T-helper 1 cell treated with Interleukin-12 subunit alpha and Interleukin-12 subunit beta and Interleukin-4 antibody, amounts not matched to agents 30 ng/mL and 1 ng/mL, for 36 hours (primary cell): ENCODE measurements around the gene AMOTL2. TPM values are rescaled to one million over a fixed set of nuclear protein-coding genes. Genes with fewer than 3 reads are reported as not detected.

Experiments used
- intact Hi-C: fragments of 100-400 bp; cut with micrococcal nuclease; formaldehyde crosslinking; loops from one replicate; pipeline ENCODE4 v1.15.1; 2024
- total RNA-seq: library from RNA; stranded (reverse); gene quantifications from 2 replicates; pipeline ENCODE4 v1.2.3, GENCODE V29; 2022

Gene AMOTL2
- not detected in 2 replicates for total RNA-seq

DNA sequence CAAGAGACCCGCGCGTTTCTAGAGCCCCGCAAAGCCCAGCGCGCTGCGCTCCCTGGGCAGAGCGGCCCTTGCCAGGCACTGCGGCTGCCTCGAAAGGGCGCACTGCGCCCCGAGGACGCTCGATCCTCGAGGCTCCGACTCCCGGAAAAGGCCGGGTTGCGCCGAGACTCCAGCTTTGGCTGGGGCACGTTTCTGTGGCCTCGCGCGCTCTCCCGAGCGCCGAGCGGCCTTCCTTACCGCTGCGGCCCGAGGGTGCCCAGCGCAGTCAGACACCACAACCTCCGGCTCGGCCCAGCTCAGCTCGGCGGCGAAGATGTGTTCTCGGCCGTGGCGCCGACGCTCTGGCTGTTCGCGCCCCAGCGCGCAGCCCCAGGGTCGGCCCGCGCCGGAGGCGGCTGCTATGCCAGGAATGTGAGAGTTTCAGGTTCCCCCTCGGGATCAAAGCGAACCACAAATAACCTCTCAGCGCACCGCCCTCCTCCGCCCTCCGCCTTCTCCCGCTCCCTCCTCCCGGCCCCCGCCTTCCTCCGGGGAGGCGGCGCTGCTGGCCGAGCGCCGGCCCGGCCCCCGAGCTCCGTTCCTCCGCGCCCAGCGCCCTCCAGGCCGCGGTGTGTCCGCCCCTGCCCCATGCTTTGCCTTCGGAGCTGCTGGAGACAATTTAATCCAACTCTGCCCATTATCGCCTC, at the start of gene AMOTL2:
TSS of gene AMOTL2 (minus strand) at position 343 of the 686 bp plus-strand sequence. CDS start 3,014 bp downstream, outside the sequence.
- intact Hi-C loops, result no loop called here

DNA sequence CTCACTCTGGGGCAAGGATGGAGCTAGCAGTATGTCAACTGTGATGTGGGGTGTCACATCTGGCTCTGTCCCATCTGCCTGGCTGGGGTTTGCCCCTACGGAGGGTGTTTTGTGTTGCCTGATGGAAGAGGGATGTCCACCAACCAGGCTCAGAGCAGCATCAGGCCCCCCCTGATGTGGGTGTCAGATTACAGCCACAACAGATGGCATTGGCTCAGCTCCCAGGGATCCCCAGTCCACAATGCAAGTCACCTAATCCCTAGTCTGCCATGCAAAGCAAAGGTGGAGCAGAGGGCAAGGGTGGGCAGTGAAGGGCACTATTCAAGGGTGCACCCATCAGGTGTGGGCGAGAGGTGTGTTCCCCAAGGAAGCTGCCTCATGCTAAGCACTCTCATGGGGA, 48.9 kb upstream of the AMOTL2 start:
- intact Hi-C loops, result no loop called here

DNA sequence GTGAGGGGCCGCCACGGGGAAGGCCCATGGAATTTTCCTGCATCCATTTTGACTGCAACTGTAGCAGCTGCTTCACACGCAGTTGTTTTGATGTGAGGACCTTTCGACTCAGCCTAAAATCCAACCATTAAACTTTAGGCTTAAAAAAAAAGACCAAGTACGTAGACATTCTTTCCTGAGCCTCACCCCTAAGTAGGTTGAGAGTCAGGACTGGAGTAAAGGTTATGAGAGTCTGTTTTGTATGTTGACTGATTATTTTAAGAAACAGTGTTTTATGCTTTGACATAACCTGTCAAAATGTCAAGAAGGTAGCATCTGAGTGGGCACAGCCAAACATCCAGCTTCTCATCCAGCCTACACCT, 45.7 kb upstream of the AMOTL2 start:
- intact Hi-C loops, result no loop called here

DNA sequence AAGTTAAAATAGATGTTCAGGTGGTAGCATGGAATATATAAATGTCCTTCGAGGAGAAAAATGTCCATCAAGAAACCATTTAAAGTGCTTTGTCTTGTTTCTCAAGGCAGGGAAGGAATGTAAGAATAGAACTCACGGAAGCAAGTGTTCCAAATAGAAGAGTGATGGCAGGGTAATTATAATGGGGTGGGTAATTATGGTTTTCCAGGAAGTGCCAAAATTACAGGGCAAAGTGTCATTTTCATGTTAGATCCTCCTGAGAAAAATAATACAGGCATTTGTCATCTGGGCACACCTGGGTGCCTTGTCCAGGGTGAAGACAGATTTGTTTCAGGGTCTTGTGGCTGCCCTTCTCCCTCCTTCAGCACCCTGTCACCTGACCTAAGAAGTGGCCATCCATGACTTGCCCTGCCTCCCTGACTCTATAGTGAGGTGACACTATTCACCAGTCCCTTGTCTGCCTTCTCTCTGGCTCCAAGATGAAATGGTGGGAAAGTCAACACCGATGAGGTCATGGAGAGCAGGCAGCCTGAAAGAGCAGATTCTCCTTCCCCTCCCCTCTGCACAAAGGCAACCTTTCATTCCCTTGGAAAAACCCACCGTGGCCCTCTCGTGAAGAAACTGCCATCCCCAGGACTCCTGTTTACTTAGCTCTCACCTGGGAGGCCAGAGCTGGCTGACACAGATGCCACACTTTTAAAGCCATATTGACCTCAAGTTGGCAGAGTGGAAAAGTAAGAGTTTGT, 45.1 kb upstream of the AMOTL2 start:
- intact Hi-C loops, result no loop called here

DNA sequence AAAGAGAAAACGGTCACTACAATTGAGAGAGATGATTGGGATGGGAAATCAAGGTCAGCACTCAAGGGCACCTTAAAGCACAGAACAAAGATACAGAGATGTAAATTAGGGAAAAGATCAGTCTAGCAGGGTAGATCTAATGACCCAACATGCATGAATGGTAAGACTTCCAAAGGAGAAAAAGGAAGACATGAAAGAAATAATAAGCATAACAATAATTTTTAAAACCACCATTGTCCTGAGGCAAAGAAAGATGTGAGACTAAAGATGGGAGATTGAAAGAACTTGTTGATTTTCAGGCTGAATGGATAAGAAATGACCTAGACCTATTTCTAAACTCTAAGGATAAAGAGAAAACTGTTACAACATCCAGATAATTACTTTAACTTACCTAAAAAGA, 34.8 kb upstream of the AMOTL2 start:
- intact Hi-C loops, result no loop called here

DNA sequence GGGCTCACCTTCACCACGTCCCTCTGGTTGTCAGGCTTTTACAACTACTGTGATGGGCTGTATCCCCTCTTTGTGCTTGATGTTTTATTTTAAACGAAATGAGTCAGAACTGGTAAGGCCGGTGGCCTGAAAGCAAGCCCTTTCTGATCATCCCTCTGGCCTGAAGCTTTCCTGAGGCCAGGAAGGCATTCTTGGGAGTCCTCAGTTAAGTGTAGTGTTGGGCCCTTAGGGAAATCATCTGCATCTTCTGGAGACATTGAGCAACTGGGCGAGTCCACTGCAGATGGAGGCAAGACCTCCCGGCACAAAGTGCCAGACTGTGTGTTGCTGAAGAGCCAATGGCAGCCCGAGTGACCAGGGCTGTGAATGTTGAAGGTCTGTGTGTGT, 33.0 kb upstream of the AMOTL2 start:
- intact Hi-C loops, result no loop called here

DNA sequence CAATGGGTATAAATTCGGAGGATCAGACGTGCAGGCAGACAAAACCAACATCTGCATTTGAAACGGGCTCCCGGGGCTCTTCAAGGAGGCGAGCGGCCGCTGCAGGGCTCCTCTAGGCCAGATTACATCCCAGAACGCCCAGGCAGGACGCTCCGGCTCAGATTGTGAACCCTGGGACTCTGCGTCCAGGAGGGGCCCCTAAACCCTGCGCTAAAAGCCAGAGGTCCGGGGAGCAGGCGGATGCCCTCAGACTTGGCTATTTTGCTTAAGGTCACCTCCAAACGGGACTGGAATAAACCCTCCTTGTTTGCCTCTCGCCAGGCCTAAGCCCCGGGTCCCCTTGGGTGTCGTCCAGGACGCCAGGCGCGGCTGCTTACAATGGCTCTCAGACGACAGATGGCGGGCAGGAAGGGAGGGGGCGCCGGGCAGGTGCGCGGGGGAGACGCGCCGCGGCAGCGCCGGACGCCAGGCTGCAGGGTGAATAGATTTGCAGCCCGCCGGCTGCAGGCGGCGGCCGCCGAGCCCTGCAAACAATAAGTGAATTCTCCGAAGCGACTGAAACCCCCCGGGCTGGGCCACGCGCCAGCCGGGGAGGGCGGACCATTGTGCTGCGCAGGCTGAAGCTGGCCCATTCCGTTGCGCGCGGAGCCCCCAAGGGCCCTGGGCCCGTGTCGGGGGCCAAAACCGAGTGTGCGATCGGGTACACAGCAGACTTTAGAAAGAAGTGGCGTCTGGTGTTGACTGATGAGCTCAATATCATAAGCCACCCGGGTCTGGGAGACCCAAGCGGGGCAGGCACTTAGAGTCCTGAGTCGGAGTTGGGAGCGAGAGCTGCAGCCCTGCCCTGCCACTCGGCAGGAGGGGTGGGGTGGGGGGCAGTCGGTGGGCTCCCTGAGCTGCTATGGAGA, 32.3 kb upstream of the AMOTL2 start:
- intact Hi-C loops, result no loop called here

DNA sequence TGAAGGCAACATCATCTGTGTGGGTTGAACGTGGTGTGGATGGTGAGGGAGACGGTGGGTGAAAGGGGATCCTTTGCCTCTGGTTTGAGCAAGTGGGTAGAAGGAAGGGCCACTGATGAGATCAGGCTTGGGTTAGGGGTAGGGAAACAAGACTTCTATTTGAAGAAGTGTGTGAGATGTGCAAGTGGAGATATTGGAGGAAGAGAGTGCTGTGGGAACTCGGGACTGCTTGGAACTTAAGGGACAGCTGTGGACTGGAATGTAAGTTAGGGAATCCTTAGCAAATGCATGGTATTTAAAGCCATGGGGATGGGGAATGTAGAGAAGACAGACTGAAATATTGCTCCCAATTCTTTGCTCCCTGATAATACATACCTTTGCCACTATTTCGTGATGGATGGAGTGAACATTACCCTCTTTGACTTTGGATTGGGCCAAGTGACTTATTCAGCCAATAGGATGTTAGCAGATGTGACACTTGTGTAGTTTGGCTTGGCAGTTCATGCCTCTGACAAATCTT, 30.2 kb upstream of the AMOTL2 start:
- intact Hi-C loops, result no loop called here

DNA sequence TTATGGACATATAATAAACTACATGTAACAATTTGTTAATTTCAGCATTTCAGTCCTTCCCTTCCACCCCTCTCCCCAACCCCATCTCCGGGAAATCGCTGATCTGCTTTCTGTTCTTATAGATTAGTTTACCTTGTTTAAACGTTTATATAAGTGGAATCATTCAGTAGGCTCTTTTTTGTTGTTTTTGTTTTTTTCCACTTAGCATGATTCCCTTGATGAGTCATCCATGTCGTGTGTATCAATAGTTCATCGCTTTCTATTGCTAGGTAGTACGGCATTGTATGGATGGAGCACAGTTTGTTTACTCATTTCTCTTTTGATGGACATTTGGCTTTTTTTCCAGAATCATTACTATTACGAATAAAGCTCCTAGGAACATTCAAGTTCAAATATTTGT, 23.5 kb upstream of the AMOTL2 start:
- intact Hi-C loops, result no loop called here

DNA sequence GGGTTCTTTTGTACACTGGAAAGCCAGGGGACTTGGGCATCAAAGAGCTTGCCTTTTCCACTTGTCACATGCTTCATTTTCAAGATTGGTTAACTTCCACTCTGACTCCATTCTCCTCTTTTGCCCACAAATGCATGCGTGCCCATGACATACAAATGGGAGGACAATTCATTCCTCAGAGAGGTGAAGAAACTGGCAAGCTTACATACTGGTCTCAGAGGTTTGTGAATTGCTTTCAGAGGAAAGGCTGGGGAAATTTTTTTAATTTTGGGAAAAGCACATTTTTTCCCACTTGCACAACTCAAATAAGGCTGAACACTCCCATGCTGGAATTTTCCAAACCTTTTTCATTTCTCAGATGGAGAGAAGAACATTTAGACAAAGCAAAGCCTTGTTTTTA, 20.9 kb upstream of the AMOTL2 start:
- intact Hi-C loops, result no loop called here

DNA sequence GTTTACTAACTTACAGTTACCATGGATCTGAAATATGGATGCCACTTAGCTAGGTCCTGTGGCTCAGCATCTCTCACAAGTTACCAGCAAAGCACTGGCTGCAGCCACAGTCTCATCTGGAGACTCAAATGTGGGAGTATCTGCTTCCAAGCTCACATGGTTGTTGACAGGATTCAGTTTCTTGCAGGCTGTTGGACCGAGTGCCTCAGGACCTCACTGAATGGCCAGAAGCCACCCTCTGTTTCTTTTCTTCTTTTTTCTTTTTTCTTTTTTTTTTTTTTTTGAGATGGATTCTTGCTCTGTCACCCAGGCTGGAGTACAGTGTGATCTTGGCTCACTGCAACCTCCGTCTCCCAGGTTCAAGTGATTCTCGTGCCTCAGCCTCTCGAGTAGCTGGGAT, 20.1 kb upstream of the AMOTL2 start:
- intact Hi-C loops, result no loop called here

DNA sequence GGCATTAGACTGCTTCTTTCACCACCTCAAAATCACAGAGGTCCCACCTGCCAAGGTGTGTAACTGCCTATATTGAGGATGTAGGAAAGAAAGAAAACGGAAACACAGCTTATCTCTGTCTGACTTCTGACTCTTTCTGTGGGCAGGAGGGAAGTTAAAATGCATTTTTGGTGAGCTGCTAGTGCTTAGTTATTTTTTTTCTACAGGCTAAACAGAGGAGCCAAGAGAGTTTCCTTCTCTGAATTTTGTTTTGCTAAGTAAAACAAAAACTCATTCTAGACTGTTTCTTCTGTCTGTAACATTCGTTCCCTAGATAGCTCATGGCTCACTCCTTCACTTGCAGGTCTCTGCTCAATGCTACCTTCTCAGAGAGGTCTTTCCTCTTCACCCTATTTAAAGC, 18.8 kb upstream of the AMOTL2 start:
- intact Hi-C loops, result no loop called here

DNA sequence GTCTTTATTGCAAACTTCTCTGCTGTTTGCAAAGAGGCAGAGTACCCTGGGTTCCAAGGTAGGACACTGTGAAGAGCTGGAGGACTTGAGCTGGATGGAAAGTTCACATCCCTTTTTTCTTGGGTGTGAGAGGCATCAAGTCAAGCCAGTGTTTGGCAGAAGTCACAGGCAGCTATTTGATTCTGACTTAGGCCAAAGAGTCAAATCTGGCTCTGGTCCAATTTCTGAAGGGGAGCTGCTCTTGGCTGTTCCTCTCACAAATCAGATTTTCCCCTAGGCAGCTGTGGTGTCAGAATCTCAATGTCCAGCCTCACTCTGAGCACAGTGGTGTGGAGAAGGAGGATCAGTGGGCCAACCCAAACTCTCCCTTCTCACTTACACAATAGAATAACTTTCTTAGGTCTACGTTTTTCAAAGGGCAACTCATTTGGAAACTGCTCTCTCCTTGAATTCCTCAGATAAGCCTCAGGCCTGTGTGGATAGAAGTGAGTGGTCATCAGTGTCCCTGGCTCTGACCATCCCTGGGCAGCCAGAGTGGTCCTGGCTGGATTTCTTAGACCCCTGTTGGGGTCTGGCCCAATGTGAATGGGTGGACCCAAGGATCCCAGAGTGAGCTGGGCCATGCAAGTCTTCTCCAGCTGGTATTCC, 18.2 kb upstream of the AMOTL2 start:
- intact Hi-C loops, result no loop called here

DNA sequence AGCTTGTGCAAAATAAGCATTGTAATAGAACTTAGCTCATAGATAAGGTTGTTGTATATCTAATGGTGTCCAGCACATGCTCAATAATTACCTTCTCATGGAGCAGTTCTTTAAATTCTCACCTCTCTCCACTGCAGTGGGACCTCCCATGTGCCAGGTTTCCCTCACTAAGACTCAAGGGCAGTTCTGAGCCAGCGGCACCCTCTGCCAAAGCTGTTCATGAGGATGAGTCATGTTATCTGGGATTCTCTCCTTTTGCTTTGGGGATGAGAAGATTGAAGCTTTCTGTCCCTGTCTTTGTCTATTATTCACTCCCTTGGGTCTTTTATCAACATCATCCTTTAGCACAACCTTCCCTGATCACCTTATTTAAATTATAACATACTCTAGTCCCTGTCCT, 15.6 kb upstream of the AMOTL2 start:
- intact Hi-C loops, result no loop called here

DNA sequence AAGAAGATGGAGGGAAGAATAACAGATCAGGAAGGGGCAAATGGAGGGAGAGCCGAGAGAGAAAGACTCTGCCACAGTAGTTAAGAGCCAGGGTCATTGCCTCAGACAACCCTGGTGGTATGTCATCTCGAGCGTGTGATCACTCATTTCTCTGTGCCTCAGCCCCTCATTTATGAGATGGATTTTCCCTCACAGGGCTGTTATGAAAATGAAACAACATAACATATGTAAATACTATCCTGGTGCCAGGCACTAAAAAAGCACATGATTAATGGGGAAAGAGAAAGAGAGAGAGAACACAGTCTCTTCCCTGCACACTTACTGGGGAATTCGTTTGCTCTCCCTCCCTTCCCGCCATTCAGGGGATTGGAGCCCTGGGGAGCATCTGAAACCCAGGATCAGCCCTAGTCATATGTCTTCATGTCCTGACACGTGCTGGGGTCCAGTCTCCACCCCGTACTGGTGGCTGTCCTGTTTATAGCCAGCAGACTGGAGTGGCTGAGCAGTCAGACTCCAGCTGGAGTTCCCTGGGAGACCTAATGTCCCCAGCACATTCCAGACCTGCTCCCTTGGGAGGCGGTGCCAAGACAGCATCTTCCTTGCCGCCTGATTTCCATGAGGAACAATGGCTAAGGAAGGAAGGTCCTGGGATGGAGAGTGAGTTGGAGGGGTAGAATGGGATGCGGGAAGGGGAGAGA, 14.7 kb upstream of the AMOTL2 start:
- intact Hi-C loops, result no loop called here

DNA sequence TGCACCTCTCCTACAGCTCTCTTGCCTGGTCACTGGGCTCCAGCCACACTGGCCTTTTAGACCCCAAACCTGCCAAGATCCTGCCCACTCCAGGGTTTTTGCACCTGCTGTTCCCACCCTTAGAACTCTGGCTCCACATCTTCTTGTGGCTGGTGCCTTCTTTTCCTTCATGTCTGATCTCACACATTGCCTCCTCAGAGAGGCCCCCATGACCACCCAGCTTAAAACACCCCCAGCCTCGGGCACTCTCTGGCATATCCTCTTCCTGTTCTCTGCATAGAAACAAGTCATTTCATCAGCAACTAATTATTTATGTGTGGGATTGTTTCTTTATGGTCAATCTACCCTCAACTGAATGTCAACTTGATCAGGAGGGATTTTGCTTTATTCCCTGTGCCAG, 14.0 kb upstream of the AMOTL2 start:
- intact Hi-C loops, result no loop called here

DNA sequence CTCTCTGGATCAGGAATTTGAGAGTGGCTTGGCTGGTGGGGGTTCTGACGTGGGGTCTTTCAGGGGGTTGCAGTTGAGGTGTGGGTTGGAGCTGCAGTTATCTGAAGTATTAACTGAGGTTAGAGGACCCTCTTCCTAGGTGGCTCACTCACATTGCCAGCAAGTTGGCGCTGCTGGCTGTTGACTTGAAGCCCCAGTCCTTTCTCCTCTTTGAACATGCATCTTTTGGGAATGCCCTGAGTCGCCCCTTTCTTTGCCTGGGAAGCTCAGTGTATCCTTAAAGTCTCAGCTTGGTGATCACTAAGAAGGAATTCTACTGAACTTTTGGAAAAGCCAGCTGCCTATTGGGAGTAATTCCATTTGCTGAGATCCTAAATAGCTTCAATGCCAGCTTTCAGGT, 13.0 kb upstream of the AMOTL2 start:
- intact Hi-C loops, result no loop called here

DNA sequence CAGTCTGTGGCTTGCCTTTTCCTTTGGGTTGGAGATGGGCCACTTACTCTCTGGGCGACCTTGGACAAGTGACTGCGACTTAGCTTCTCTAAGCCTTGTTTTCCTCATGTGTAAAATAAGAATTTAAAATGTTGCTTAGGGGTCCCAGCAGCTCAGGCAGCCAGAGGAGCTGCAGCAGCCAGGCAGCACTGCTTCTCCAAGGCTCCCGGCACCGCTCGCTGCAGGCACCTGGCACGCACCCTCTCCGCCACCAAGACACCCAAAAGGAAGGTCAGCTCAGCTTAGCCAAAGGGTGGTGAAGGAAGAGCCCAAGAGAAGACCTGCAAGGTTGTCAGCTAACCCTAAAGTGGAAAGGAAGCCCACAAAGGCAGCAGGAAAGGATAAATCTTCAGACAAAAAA, 10.7 kb upstream of the AMOTL2 start:
- intact Hi-C loops, result no loop called here

DNA sequence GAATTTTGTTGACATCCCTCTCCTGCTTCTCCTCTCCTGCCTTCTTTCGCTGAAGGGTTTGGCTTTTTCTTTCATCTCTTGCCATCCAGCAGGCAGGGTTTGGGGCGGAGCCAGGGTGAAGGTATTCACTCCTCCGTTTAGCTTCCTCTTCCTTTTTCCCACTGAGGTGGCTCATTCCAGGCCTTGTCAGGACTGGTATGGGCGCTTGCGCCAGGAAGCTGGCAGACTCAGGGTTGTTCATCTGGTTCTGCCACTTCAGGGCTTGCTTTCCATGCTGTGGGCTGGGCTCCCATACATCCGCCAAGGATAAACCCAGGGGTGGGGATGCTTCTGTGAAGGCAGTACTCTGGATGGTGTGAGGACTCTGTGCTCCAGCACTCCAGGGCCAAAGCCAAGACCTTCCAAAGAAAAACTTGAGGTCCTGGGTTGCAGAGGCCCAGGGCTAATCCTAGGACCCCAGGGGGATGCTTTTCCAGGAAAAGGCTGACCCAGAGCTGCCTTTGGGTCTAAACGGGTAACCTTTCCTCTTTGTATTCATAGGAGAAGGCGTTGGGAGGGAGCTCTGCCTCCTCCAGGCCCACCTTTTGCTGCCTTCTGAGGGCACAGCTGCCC, 7.7 kb upstream of the AMOTL2 start:
- intact Hi-C loops, result no loop called here

DNA sequence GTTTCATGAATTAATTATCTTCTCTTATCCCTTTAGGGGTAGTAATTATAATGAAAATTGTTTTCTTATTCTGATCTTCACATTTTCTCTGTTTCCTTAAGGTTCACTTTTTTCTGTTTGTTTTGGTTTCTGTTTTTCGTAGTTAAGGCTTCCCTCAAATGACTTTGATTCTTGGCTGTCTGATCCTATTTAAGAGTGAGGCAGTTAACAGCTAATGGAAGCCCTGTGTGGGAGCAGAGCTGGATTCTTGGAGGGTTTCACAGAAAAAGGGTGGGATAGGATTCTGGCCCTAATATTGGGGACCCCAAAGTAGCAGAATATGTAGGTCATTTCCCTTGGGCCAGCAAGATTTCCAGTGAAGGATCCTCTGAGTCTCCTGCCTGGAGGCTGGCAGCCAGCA, 6.8 kb upstream of the AMOTL2 start:
- intact Hi-C loops, result no loop called here
